ENCODE data around the gene RIPOR2.

RIPOR2 gene

GRCh38 chr6:24840187-24840586 is 95.6 kb downstream of the RIPOR2 start:
- no peak for DNase-seq

- DNase-seq: no peak
Measured at GRCh38 chr6:24838994-24839393, 96.8 kb downstream of the RIPOR2 start.

GRCh38 chr6:24838081-24838480 is 97.7 kb downstream of the RIPOR2 start:
- no peak for DNase-seq

- DNase-seq: no peak
Measured at GRCh38 chr6:24836109-24836508, 99.7 kb downstream of the RIPOR2 start.

- DNase-seq: no peak
Measured at GRCh38 chr6:24833711-24834386, 101.9 kb downstream of the RIPOR2 start.

- no peak for DNase-seq
Measured at GRCh38 chr6:24832794-24833193, 103.0 kb downstream of the RIPOR2 start.

- no peak for DNase-seq
Measured at GRCh38 chr6:24831771-24832716, 103.7 kb downstream of the RIPOR2 start.

- no peak for DNase-seq
Measured at GRCh38 chr6:24829657-24830056, 106.1 kb downstream of the RIPOR2 start.

- DNase-seq: no peak
Measured at GRCh38 chr6:24827970-24828369, 107.8 kb downstream of the RIPOR2 start.

GRCh38 chr6:24827162-24827561 is 108.6 kb downstream of the RIPOR2 start:
- DNase-seq: no peak

- no peak for DNase-seq
Measured at GRCh38 chr6:24825130-24825630, 110.6 kb downstream of the RIPOR2 start.

- DNase-seq: no peak
Measured at GRCh38 chr6:24824142-24824938, 111.4 kb downstream of the RIPOR2 start.

GRCh38 chr6:24823185-24823584 is 112.6 kb downstream of the RIPOR2 start:
- no peak for DNase-seq

- peak; percentile 64 for DNase-seq
Measured at GRCh38 chr6:24822696-24823095, 113.1 kb downstream of the RIPOR2 start.

GRCh38 chr6:24821860-24822444 is 113.8 kb downstream of the RIPOR2 start:
- DNase-seq: no peak

- no peak for DNase-seq
Measured at GRCh38 chr6:24818346-24818745, 117.4 kb downstream of the RIPOR2 start.

- no peak for DNase-seq
Measured at GRCh38 chr6:24809728-24810127, 126.0 kb downstream of the RIPOR2 start.

- no peak for DNase-seq
Measured at GRCh38 chr6:24807584-24807983, 128.2 kb downstream of the RIPOR2 start.

GRCh38 chr6:24802271-24803059 is 133.3 kb downstream of the RIPOR2 start:
- DNase-seq: no peak

GRCh38 chr6:24799541-24799915 is 136.2 kb downstream of the RIPOR2 start:
- DNase-seq: no peak

GRCh38 chr6:24798740-24799540 is 136.8 kb downstream of the RIPOR2 start, which contains the start of gene ARMH2:
ARMH2 (minus strand) TSS chr6:24798917; CDS start chr6:24798857, 60 bp downstream.
- no peak for DNase-seq

Data from HCEC 1CT (cell line).